ENCODE measurements around the gene GATC. TPM values are rescaled to one million over a fixed set of nuclear protein-coding genes. Genes with fewer than 3 reads are reported as not detected.
"Not testable (repeated sequence)": the region's sequence is repeated elsewhere in the genome, so short reads cannot be mapped to it uniquely, and the experiment has no call there.

GATC gene
- total RNA-seq, 1 experiment from 2014 or later, result 35.6 TPM

- no peak for DNase-seq (ENCODE audit: extremely low read depth, low read depth)
Observed at GRCh38 chr12:120468821-120469449, 22.7 kb downstream of the GATC start.

- peak; percentile 95 for DNase-seq (ENCODE audit: extremely low read depth, low read depth)
Observed at GRCh38 chr12:120469450-120470149, 23.4 kb downstream of the GATC start, which contains the start of gene SRSF9. Gene SRSF9 (minus strand): TSS chr12:120469748. CDS start chr12:120469609, 139 bp downstream.

GRCh38 chr12:120470150-120470784 lies 24.0 kb downstream of the GATC start:
- no peak for DNase-seq (ENCODE audit: extremely low read depth, low read depth)

GRCh38 chr12:120472521-120472920 lies 26.3 kb downstream of the GATC start:
- DNase-seq (ENCODE audit: extremely low read depth, low read depth), result no peak

- DNase-seq (ENCODE audit: extremely low read depth, low read depth), result no peak
Observed at GRCh38 chr12:120473807-120474615, 27.8 kb downstream of the GATC start.

GRCh38 chr12:120474616-120474960 lies 28.3 kb downstream of the GATC start:
- DNase-seq (ENCODE audit: extremely low read depth, low read depth), result no peak

- no peak for DNase-seq (ENCODE audit: extremely low read depth, low read depth)
Observed at GRCh38 chr12:120475643-120476042, 29.4 kb downstream of the GATC start.

- DNase-seq (ENCODE audit: extremely low read depth, low read depth), result no peak
Observed at GRCh38 chr12:120479458-120479857, 33.2 kb downstream of the GATC start.

GRCh38 chr12:120480211-120480610 lies 34.0 kb downstream of the GATC start:
- no peak for DNase-seq (ENCODE audit: extremely low read depth, low read depth)

GRCh38 chr12:120481022-120481767 lies 35.0 kb downstream of the GATC start:
- DNase-seq (ENCODE audit: extremely low read depth, low read depth), result no peak

GRCh38 chr12:120483621-120484020 lies 37.4 kb downstream of the GATC start:
- DNase-seq (ENCODE audit: extremely low read depth, low read depth), result no peak

- DNase-seq (ENCODE audit: extremely low read depth, low read depth), result no peak
Observed at GRCh38 chr12:120485961-120486881, 40.0 kb downstream of the GATC start.

- not testable (repeated sequence) for DNase-seq (ENCODE audit: extremely low read depth, low read depth)
Observed at GRCh38 chr12:120487552-120487951, 41.3 kb downstream of the GATC start.

- DNase-seq (ENCODE audit: extremely low read depth, low read depth), result no peak
Observed at GRCh38 chr12:120488057-120488640, 41.9 kb downstream of the GATC start.

- DNase-seq (ENCODE audit: extremely low read depth, low read depth), result no peak
Observed at GRCh38 chr12:120489018-120489417, 42.8 kb downstream of the GATC start.

- no peak for DNase-seq (ENCODE audit: extremely low read depth, low read depth)
Observed at GRCh38 chr12:120490325-120490724, 44.1 kb downstream of the GATC start.

GRCh38 chr12:120490833-120491512 lies 44.7 kb downstream of the GATC start:
- DNase-seq (ENCODE audit: extremely low read depth, low read depth), result no peak

- no peak for DNase-seq (ENCODE audit: extremely low read depth, low read depth)
Observed at GRCh38 chr12:120495186-120495730, 49.0 kb downstream of the GATC start.
